ENCODE measurements around the gene MYOM3.

DNA sequence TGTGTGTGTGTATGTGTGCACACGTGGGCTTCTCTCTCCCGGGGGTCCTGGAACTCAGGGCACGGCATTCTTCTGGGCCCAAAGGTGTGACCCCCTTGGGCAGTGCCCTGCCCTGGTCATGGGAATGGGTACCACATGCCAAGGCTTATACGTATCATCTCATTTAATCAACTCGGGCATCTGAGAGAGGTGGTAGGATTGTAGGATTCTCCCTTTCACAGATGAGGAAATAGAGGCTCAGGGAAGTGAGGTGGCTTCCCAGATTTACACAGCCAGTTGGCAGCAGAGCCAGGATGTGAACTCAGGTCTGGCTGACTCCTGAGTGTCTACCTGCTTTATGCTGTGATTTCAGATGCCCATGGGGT lies 15.2 kb downstream of the MYOM3 start:
- TF ChIP-seq NFIC (IDR thresholded peaks at IDR 0.05) = no peak
- TF ChIP-seq REST (IDR thresholded peaks at IDR 0.05; ENCODE audit: low read depth) = no peak
- no peak for TF ChIP-seq CEBPB (IDR thresholded peaks at IDR 0.05)
- TF ChIP-seq, protein P1, sequence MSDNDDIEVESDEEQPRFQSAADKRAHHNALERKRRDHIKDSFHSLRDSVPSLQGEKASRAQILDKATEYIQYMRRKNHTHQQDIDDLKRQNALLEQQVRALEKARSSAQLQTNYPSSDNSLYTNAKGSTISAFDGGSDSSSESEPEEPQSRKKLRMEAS (IDR thresholded peaks at IDR 0.05) = no peak
- no peak for TF ChIP-seq EP300 (IDR thresholded peaks at IDR 0.05; ENCODE audit: borderline replicate concordance)
- no peak for TF ChIP-seq TEAD4 (IDR thresholded peaks at IDR 0.05)
- TF ChIP-seq TAF1 (IDR thresholded peaks at IDR 0.05; ENCODE audit: low read depth) = no peak
- TF ChIP-seq, protein P2, sequence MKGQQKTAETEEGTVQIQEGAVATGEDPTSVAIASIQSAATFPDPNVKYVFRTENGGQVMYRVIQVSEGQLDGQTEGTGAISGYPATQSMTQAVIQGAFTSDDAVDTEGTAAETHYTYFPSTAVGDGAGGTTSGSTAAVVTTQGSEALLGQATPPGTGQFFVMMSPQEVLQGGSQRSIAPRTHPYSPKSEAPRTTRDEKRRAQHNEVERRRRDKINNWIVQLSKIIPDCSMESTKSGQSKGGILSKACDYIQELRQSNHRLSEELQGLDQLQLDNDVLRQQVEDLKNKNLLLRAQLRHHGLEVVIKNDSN (IDR thresholded peaks at IDR 0.05) = no peak
- no peak for TF ChIP-seq ZBTB7A (IDR thresholded peaks at IDR 0.05; ENCODE audit: low read depth)
- TF ChIP-seq EGR1 (IDR thresholded peaks at IDR 0.05) = no peak
- no peak for TF ChIP-seq YY1 (IDR thresholded peaks at IDR 0.05; ENCODE audit: low read depth)
- TF ChIP-seq TCF12 (IDR thresholded peaks at IDR 0.05; ENCODE audit: low read depth) = no peak
- no peak for TF ChIP-seq CREB1 (IDR thresholded peaks at IDR 0.05; ENCODE audit: low read depth)
- TF ChIP-seq RAD21 (IDR thresholded peaks at IDR 0.05; ENCODE audit: low read depth) = no peak

Data from Ishikawa (cell line).